HG03196 (cell line): ENCODE results near the gene SMIM10L2A.
"Not testable (repeated sequence)": the region's sequence is repeated elsewhere in the genome, so short reads cannot be mapped to it uniquely, and the experiment has no call there.

Experiments
- ATAC-seq: cut with Tn5 transposase; IDR thresholded peaks from one replicate; pipeline ENCODE4 v1.9.1; 2021; ENCODE audit not compliant: unreplicated experiment

SMIM10L2A gene

DNA sequence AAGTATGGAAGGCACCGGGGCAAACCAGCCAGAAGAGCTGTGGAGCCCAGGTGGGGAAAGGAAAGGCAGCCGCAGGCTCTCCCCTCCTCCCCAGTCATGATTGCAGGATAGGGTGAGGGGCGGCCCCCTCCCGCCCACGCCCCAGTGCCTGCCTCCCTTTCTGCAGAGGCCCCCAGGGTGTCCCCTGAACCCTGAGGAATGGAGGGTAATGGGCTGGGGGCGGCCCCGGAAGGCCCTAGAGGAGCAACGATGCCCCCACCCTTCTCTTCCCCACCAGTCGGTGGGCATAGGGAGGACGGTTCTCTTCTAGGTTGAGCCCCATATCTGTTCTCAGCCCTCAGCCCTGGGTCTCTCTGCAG, 1.0 kb downstream of the SMIM10L2A start:
- not testable (repeated sequence) for ATAC-seq

DNA sequence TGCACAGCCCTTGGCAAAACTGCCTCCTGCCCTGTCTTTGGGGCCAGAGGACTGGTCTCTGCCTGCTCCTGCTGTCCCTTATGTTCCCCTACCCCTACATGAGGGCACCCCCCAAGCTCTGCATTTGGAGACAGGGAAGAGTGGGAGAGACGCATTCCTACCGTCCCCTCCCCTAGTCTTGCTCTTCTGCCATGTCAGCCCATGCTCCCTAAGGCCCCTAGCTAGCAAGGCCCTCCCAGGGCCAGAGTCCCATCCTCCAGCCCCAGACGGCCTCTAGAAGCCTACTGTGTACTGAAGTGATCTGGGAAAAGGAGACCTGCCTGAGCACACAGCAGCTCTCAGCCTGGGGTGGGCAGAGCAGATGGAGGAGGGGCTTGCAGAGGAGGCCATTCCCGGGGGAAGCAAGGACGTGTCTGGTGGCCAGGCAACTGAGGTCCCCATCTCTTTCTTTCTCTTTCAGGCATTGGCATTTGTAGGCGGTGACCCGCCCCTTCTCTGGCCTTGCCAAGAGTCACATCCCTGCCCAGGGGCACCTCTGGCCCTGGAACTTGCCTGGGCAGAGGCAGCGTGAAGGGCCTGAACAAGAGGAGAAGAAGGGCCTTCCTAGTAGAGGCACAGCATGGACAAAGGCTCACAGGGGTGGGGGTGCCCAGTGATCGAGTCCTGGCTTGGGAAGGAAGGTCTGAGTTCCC, 1.6 kb downstream of the SMIM10L2A start:
- ATAC-seq: not testable (repeated sequence)

DNA sequence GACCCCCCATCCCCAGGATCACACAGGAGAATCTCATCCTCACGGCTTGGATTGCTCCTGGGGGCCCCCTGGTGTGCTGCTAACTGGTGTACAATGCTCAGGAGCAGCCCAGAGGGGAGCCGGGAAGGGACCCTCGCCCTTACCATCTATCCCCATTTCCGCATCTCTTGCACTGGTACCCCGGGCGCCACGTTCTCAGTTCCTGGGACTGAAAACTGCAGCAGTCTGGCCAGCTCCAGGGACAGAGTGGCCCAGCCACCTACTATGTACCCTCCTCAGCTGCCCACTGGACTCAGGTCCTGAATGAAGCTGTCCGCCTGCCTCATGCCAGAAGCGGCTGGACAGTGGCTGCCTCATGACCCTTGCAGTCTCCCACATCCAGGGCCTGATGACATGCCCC, 2.7 kb downstream of the SMIM10L2A start:
- ATAC-seq: no peak

DNA sequence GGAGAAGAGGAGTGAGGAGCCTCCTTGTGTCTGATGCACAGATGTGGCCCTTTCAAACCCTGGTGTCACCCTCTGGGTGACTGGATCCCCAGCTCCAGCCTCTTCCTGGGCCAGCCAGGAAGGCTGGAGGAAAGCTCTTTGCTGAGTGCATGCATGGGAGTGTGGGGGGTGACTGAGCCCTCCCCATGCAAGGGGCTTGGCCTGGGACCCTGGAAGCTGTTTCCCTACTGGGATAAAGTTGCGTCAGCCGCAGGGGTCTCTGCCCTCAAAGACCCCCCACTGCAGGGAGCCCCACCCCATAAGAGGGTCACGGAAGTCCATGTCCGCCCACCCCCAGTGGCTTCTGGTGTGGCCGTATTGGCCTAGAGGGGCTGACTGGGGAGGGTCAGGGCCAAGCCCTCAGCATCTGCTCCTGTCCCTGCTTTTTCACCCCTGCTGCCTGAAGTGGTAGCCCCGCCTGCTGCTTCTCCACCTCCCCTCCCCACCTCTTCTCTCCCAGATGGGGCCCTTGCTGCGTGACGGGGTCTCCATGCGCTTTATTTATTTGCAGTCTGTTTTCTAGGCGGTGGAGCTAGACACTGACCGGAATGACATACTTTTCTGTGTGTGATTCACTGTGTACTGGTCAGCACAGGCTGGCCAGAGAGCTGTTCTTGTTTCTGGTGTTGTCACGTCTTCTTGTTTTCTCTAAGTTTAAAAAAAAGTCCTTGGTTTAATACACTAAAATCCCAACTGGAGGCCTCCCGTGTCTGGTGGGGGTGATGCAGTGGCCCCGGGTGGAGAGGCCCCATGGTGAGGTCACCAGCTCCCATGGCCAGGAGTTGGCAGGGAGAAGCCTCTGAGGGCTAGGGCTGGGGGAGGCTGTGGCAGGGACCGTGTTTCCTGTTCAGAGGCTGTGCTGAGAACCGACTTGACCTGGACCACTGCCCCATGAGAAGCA, 3.6 kb downstream of the SMIM10L2A start:
- no peak for ATAC-seq

DNA sequence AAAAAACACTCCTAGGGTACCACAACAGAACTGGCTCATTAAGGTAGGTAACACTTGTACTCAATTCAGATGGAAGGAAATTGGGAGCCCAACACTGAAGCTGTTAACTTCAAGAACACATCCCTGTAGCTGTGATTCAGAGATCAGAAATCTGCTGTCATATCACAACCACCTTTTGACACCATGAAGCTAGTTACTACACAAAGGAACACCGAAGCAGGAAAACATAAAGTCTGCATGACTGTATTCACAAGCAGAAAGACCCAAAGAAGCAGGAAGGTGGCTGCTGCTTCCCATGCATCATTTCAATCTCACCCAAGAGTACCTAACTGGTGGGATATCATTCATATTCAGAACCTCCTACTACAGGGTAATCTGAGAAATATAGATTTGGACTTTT, 7.7 kb downstream of the SMIM10L2A start:
- ATAC-seq: no peak

DNA sequence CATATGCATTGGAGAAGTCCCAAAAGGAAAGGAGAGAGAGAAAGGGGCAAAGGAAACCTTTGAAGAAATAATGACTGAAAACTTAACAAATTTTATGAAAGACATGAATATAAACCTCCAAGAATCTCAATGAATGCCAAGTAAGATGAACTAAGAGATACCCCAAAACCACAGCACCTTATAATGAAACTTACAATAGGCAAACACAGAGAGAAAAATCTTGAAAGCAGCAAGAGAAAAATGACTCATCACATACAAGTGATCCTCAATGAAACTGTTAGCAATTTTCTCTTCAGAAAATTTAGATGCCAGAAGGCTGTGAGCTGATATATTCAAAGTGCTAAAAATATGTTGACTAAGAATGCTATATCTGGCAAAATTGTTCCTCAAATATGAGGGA, 10.1 kb downstream of the SMIM10L2A start:
- no peak for ATAC-seq

DNA sequence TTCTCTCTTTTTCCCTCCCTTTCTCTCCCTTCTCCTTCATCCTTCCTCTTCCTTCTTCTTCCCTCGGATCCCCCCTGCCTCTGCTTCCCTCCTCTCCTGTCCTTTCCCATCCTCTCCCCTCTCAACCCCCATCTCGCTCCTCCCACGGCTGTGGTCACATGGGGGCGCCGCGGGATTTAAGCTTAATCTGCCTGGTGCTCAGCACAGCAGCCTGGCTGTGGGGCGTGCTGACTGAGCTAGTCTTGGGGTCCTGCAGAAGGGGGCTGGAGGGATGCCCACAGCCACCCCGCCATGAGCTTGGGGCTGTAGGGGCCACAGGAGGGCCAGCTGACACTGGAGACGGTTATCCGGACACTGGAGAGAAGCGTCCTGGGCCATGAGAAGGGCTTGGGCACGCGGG, 10.7 kb downstream of the SMIM10L2A start:
- no peak for ATAC-seq

DNA sequence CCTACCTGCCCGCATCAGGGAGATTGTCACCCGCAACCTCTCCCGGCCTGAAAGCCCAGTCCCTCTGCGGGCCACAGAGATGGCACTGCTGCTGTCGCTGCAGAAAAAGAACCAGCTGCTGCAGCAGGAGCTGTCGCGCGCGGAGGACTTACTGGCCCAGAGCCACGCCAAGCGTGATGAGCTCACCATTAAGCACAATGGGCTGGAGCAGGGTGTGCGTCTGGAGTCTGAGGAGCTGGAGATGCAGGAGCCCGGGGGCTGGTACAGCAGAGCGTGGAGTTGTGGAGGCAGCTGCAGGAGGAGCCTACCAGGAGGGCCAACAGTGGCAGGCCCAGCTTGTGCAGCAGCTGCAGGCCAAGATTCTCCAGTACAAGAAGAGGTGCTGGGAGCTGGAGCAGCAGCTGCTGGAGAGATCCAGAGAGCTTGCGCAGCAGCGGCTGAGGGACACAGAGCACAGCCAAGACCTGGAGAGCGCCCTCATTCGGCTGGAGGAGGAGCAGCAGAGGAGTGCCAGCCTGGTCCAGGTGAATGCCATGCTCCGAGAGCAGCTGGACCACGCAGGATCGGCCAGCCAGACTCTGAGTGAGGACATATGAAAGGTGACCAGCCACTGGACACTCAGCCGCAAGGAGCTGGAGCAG, 11.3 kb downstream of the SMIM10L2A start:
- no peak for ATAC-seq

DNA sequence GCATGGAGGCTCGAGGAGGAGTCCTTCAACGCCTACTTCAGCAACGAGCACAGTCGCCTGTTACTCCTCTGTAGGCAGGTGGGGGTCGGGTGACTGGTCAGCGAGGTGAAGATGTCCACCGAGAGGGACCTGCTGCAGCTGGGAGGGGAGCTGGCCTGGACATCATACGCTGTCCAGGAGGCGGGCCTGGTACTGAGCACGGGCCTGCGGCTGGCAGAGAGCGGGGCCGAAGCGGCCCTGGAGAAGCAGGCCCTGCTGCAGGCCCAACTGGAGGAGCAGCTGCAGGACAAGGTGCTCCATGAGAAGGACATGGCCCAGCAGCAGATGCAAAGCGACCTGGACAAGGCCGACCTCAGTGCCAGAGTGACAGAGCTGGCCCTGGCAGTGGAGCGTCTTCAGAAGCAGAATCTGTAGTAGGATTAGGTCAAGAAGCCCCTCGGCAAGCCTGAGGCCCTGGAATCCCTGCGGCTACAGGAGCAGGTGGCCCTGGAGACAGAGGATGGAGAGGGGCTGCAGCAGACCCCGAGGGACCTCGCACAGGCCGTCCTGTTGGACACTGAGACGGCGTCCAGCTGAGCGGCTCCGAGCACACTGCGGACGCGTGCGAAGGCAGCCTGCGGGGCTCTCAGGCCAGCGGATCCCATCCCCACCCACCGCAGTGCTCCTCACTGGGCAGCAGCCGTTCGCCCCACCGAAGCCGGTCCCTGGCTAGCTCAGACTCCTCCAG, 11.9 kb downstream of the SMIM10L2A start:
- no peak for ATAC-seq

DNA sequence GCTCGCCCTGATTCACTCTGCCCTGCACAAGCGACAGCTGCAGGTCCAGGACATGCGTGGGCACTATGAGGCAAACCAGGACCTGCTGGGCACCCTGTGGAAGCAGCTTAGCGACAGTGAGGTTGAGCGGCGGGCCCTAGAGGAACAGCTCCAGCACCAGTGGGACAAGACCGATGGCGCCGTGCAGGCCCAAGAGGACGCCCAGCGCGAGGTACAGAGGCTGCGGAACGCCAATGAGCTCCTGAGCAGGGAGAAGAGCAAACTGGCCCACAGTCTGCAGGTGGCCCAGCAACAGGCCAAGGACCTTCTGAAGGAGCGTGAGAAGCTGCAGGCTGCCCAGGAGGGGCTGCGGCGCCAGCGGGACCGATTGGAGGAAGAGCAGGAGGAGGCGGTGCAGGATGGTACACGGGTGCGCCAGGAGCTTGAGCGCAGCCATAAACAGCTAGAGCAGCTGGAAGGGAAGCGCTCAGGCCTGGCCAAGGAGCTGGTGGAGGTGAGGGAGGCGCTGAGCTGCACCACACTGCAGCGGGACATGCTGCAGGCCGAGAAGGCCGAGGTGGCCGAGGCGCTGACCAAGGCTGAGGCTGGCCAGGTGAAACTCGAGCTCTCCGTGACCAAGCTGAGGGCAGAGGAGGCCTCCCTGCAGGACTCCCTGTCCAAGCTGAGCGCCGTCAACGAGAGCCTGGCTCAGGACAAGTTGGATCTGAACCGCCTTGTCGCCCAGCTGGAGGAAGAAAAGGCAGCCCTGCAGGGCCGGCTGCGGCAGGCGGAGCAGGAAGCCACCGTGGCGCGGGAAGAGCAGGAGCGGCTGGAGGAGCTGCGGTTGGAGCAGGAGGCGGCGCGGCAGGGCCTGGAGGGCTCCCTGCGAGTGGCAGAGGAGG, 12.8 kb downstream of the SMIM10L2A start:
- no peak for ATAC-seq

DNA sequence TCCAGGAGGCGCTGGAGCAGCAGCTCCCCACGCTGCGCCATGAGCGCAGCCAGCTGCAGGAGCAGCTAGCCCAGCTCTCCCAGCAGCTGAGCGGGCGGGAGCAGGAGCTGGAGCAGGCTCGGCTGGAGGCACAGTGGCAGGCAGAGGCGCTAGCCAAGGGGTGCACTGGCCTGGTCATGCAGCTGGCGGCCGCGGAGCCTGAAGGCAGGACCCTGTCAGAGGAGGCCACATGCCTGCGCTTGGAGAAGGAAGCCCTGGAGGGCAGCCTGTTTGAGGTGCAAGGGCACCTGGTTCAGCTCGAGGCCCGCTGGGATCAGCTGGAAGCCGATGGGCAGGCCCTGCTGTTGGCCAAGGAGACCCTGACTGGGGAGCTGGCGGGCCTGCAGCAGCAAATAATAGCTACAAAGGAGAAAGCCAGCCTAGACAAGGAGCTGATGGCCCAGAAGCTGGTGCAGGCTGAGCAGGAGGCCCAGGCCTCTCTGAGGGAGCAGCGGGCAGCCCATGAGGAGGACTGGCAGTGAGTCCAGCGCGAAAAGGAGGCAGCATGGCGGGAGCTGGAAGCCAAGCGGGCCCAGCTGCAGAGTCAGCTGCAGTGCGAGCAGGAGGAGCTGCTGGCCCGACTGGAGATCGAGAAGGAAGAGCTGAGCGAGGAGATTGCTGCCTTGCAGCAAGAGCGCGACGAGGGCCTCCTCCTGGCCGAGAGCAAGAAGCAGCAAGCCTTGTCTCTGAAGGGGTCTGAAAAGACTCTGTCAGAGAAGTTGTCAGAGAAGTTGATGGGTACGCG, 13.6 kb downstream of the SMIM10L2A start:
- no peak for ATAC-seq

DNA sequence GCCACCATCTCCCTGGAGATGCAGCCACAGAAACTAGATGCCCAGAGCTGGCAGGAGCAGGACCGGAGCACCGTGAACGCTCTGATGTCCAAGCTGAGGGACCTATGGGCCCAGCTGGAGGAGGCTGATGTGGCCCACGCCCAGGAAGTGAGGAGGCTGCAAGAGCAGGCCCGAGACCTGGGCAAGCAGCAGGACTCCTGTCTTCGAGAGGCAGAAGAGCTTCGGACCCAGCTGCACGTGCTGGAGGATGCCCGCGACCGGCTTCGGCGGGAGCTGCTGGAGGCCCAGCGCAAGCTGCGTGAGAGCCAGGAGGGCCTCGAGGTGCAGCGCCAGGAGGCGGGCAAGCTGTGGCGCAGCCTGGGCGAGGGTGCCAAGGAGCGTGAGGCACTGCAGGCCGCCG, 14.2 kb downstream of the SMIM10L2A start:
- ATAC-seq: no peak

DNA sequence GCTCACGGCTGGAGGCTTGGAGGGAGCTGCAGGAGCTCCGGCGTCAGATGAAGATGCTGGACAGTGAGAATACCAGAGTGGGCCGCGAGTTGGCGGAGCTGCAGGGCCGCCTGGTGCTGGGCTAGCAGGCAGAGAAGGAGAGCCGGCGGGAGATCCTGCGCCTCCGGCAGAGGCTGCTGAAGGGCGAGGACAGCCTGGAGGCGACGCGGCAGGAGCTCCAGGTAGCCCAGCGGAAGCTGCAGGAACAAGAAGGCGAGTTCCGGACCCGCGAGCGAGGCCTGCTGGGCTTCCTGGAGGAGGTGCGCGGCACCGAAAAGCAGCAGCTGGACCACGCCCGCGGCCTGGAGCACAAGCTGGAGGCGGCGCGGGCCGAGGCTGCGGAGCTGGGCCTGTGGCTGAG, 14.7 kb downstream of the SMIM10L2A start:
- ATAC-seq: no peak

DNA sequence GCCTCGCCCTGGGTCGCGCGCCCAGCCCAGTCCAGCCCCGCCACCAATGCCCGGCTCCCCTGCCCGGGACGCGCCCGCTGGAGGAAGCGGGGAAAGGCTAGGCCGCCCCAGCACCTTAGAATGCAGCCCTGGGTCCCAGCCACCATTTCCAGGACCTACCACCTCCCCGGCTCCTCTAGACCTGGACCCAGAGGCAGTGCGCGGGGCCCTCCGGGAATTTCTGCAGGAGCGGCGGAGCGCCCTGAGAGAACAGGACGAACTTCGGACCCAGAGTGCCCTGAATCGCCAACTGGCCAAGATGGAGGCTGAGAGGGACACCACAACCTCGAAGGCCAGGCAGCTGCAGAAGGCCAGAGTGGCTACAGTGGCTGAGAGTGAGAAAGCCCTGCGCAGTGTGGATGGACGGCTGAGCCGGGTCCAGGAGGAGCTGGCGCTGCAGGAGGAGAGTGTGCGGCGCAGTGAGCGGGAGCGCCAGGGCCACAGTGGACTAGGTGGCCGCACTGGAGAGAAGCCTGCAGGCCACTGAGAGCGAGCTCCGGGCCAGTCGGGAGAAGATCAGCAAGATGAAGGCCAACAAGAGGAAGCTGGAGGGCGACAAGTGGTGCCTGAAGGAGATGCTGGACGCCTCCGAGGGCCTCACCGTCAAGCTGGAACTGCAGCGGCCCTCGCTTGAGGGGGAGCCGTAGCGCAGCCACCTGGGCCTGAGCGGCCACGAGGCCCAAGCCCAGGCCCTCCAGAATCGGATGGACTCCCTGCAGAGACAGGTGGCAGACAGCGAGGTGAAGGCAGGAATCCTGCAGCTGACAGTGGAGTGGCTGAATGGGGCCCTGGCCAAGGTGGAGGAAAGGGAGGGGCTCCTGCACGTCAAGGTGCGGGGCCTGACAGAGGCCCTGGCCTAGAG, 15.5 kb downstream of the SMIM10L2A start:
- no peak for ATAC-seq

DNA sequence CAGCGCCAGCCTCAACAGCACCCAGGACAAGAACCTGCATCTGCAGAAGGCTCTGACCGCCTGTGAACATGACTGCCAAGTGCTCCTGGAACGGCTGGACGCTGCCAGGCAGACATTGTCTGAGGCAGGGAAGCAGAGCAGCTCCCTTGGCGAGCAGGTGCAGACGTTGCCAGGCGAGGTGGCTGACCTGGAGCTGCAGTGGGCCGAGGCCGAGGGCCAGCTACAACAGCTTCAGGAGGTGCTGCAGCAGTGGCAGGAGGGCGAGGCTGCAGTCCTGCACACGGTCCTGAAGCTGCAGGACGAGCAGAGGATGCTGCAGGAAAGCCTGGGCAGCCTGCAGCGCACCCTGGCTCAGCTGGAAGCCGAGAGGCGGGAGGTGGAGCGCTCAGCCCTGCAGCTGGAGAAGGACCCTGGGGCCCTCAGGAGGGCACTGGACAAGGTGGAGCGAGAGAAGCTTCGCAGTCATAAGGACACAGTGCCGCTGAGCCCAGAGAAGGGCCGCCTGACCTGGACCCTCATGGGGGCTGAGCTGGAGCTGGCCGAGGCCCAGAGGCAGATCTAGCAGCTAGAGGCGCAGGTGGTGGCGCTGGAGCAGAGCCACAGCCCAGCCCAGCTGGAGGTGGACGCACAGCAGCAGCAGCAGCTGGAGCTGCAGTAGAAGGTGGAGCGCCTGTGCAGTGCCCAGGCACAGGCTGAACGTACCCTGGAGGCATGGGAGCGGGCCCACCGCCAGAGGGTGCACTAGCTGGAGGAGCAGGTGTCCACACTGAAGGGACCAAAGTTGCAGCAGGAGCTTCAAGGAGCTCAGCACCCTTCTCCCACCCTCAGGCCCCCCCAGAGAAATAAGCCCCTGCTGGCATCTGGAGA, 16.4 kb downstream of the SMIM10L2A start:
- ATAC-seq: no peak

DNA sequence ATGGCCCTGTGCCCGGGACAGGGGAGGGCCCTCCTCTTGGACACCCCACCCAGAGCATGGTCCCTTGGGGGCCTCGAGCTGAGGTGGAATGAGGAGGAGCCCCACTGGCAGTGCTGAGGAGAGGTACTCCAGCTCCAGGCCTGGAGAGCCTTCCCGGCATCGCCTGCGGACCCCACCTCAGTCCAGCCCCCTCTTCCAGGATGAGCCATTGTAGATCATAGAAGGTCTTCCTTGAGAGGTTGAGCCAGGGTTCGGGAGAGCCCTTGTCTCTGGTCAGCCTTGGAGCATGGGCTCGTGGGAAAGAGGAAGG, 16.9 kb downstream of the SMIM10L2A start:
- ATAC-seq: no peak

DNA sequence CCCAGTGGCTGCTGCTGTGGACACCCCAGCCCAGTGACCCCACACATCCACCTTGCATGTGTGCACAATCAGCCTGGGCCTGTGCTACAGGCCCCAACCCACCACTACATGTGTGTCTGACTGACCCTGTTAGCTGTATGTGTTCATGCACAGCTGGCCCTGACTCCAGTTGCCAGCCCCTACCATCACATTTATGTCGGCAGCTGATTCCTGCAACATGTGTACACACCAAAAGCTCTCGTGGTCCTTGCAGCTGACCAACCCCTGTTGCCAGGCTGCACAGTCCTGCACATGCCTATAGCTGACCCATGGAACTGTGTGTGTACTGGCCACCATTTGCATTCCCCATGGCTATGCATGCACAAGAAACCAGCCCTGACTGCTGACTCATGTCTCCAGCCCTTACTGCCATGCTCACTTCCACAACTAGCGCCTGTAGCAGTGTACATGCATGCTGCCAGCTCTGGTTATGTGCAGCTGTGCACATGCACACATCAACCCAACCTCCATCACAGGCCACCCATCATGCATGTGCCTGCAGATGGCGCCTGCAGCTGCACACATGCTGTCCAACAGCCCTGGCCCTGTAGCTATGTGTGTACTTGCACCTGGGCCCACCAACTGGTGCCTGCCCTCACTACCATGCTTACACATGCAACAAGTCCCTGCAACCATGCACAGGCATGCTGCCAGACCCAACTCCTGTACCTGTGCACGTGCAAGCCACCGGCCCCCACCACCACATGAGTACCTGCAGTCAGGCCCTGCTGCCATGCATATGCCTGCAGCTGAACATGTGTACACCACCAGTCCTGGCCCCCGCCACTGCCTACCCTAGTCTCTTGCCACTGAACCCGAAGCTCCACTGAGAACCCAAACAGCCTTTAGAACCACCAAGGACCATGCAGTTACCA, 28.1 kb downstream of the SMIM10L2A start:
- ATAC-seq: no peak
